Stimulated activated CD8-positive, alpha-beta memory T cell treated with anti-CD3 and anti-CD28 coated beads, Interleukin-4, amount 100 ng/mL, for 1 hour (primary cell): ENCODE measurements around the gene VWA1.
"Not testable (repeated sequence)": the region's sequence is repeated elsewhere in the genome, so short reads cannot be mapped to it uniquely, and the experiment has no call there.

Experiments used
- DNase-seq, 2 donors: peaks; one replicate each; pipeline ENCODE4 v3.0.0-alpha.2; 2020; ENCODE audit warnings: low read depth in 2 of 2, low spot score in 1 of 2

VWA1 gene

GRCh38 chr1:1422465-1423244 is 12.8 kb upstream of the VWA1 start:
- DNase-seq, result no peak

GRCh38 chr1:1423245-1423597 is 12.3 kb upstream of the VWA1 start:
- DNase-seq, result no peak

- DNase-seq, result no peak
Measured at GRCh38 chr1:1424707-1425106, 10.8 kb upstream of the VWA1 start.

GRCh38 chr1:1425426-1425752 is 10.1 kb upstream of the VWA1 start:
- DNase-seq, result no peak

- DNase-seq, result no peak
Measured at GRCh38 chr1:1425753-1426495, 9.6 kb upstream of the VWA1 start.

GRCh38 chr1:1426496-1427105 is 8.9 kb upstream of the VWA1 start:
- no peak for DNase-seq

GRCh38 chr1:1427106-1427819 is 8.2 kb upstream of the VWA1 start:
- no peak for DNase-seq

GRCh38 chr1:1427820-1428148 is 7.7 kb upstream of the VWA1 start:
- DNase-seq, result no peak

- DNase-seq, result no peak
Measured at GRCh38 chr1:1428174-1428573, 7.3 kb upstream of the VWA1 start.

GRCh38 chr1:1428967-1429366 is 6.5 kb upstream of the VWA1 start:
- not testable (repeated sequence) for DNase-seq

GRCh38 chr1:1429671-1430073 is 5.8 kb upstream of the VWA1 start:
- no peak for DNase-seq

GRCh38 chr1:1430114-1430982 is 5.1 kb upstream of the VWA1 start:
- no peak for DNase-seq

- DNase-seq, result no peak
Measured at GRCh38 chr1:1430992-1431844, 4.3 kb upstream of the VWA1 start.

GRCh38 chr1:1431845-1432273 is 3.6 kb upstream of the VWA1 start:
- no peak for DNase-seq

- no peak for DNase-seq
Measured at GRCh38 chr1:1432274-1432950, 3.1 kb upstream of the VWA1 start.

GRCh38 chr1:1432951-1433803 is 2.3 kb upstream of the VWA1 start:
- no peak for DNase-seq

GRCh38 chr1:1433804-1434130 is 1.7 kb upstream of the VWA1 start:
- DNase-seq, result no peak

GRCh38 chr1:1434131-1434823 is 1.2 kb upstream of the VWA1 start:
- DNase-seq, result no peak
